Activated CD8-positive, alpha-beta memory T cell treated with anti-CD3 and anti-CD28 coated beads for 24 hours (primary cell): ENCODE measurements around the gene ATP2C2.
"Not testable (repeated sequence)": the region's sequence is repeated elsewhere in the genome, so short reads cannot be mapped to it uniquely, and the experiment has no call there.

Experiments
- DNase-seq: peaks from one replicate; pipeline ENCODE4 v3.0.0-alpha.2; 2020

The ATP2C2 gene

DNA sequence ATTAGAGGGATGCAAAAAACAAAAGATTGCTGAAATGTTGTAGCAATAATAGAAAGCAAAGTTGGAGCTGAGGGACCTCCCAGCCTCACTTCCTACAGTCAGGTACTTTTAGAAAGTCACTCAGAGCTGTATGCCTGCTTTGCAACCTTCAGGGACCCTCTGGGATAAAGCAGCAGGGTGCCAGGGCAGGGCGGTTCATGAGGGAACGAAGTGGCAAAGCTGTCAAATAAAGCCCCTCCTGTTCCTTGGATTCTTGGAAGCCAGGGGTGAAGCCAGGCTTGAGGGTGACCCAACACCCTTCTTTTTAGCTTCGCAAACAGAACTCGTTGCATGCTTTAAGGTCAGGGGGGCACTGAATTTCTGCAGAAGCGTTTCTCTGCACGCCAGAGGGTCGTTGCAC lies 767 bp downstream of the ATP2C2 start:
- no peak for DNase-seq

DNA sequence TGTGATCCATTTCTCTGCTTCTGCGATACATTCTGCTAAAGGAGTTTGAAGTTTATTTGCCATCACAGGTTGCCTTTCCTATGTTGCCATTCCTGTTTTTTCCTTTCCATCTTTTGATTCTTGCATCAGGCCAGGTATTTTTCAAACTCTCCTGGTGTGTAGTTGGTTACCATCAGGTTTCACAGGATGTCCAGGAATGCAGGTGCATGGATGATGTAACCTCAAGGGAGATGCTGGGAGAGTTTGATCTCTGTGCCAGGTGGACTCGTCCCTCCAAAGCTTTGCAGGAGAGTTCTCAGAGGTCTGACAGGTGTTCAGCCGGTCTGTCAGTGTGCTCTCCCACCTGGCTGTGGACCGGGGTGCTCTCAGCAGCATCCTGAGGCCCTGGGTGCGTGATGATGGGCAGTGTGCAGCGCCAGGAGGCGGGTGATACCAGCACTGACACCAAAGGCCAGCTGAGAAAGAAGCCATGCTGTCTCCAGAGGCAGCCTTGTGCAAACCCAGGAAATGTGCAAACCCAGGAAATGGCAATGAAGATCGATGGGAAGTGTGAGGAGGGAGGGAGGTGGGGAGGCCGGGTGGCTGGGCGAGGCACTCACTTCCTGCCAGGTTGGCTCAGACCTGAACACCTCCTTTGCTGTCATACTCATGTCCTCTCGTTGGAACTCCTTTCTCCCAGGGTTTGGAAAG lies 1.7 kb downstream of the ATP2C2 start:
- no peak for DNase-seq

DNA sequence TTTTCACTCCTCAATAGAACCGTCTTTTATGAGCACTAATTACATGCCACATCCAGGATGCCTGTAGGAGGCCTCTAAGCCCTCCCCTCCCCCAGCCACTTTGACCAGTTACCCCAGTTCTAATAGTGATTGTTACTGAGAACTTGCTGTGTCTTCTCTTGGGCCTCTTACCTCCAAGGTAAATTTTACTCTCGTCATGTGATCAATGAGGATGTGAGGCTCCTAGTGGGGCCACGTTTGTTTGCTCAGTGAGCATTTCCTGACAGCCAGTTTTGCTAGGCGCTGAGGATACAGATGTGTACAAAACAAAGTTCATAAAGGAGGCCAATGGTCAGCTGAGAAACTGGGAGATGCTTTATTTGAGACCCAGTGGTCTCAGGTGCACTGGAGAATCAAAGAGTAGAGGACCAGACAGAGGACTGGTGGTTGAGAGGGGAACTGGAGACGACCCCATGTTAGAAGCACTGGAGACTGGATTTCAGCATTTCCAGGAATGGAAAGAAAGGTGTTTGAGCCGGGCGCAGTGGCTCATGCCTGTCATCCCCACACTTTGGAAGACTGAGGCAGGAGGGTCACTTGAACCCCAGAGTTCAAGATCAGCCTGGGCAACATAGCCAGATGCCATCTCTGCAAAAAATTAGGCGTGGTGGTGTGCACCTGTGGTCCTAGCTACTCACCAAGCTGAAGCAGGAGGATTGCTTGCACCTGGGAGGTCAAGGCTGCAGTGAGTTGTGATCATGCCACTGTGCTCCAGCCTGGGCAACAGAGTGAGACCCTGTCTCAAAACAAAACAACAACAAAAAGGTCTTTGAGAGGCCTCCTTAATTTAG lies 2.6 kb downstream of the ATP2C2 start:
- DNase-seq = no peak

DNA sequence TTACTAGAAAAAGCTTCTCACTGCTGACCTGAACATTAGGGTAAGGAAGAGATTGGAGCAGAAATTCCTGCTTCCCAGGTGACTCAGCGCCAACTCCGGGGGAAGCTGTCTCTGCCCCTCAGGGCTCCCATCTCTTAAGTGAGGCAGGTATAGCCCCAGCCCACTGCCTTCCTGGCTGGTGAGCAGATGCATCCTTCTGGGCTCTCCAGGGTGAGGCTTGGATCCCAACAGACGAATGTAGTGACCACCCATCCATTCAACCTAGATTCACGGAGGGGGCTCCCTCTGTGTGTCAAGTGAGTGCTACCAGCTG lies 3.2 kb downstream of the ATP2C2 start:
- no peak for DNase-seq

DNA sequence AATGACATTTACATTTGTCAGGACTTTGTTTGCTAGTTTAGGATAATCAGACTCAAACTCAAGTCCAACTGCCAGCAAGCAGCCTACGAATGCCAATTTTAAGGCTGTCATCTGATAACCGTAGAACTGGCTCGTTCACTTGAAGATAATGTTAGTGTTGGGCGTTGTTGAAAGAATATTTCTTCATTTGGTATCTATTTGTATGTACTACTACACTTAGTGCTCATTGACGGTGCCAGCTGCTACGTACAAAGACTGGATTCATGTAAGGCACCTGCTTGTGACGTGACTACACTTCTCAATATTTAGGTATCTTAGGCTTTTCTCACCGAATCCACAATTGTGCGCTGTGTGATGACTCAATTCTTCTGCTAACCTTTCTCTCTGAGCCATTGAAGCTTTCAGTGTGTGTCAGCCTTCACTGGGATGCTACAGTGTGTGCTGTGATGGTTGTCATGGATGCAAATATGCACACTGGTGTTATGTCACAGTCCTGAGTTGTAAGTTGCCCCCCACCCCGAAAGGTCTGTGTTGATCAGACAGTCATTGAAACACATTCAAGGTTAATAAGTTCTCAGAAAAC lies 5.7 kb downstream of the ATP2C2 start:
- no peak for DNase-seq

DNA sequence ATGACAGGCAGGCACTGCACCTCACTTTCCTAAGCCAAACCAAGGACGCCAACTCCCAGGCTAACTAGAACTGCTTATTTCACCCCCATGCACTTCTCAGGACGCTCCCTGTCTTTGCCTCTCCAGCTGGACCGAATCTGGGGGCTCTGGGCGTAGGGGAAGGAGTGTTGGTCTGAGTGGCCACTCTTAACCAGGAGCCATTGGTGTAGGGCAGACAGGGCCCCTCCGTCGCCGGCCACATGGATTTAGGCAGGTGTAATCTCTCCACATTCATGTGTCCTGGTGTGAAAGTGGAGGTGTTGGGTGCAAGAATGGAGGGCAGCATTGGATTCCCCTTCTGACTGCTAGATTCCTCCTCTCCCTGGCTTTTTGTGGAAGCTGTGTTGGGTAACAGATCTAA lies 9.8 kb downstream of the ATP2C2 start:
- DNase-seq = no peak

DNA sequence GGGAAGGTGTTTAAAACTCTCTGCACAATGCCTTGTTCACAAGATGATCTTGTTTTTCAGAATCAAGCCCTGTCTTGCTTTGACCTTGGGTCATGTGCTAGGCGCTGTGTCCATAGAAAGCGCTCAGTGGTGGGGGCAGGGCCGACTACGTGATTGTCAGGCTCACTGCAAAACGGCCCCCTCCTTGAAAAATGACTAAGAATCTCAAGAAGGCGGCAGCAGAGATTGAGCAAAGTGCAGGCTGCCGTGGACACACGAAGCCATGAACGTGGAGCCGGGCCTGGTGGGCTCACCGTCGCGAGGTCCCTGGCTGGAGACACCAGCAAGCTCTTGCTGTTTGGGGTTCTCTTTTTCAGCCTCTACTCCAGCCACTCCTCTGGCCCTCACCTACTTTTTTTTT lies 10.2 kb downstream of the ATP2C2 start:
- DNase-seq = no peak

DNA sequence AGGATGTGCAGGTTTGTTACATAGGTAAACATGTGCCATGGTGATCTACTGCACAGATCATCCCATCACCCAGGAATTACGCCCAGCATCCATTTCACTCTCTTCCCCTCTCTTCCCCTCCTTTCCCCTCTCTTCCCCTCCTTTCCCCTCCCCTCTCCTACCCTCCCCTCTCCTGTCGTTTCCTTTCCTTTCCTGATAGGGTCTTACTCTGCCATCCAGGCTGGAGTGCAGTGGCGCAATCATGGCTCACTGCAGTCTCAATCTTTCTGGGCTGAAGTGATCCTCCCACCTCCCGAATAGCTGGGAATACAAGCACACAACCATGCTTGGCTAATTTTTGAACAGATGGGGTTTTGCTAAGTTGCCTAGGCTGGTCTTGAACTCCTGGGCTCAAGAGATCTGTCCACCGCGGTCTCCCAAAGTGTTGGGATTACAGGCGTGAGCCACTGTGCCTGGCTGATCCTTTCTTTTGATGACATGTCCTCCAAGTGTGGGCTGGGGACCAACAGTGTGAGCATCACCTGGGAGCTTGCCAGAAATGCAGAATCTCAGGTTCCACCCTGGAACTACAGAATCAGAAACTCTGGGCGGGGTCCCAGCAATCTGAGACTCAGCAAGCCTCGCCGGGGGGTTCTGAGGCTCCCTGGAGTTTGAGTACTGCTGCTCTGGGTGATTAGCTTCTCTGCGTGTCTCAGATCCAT lies 10.8 kb downstream of the ATP2C2 start:
- DNase-seq = no peak

DNA sequence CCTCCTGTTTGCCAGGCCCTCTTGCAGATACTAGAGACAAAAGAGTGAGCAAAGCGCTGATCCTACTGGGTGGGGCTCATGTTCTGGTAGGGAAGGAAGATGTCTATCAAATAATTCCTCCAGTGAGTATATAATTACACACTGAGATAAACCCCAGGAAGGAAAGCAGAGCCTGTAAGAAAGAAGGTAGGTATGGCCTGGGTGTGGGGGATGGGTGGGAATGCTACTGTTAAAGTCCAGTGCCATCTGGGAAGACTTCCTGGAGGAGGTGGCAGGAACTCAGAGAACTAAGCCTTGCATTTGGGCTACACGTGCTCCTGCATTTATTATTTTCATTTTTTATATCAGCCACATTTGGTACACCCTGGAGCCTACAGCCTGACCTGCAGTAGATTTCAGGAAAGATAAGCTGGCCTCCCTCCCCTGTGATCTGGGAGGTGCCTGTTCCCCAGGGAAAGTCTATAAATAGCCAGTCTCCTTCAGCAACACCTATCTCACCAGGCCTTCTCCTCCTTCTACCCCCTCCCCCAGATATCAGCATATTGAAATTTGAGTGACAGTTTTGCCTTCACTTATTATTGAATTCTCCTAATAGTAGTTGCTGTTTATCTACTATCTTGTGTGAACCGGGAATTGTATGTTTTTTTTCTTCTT lies 11.5 kb downstream of the ATP2C2 start:
- DNase-seq = no peak

DNA sequence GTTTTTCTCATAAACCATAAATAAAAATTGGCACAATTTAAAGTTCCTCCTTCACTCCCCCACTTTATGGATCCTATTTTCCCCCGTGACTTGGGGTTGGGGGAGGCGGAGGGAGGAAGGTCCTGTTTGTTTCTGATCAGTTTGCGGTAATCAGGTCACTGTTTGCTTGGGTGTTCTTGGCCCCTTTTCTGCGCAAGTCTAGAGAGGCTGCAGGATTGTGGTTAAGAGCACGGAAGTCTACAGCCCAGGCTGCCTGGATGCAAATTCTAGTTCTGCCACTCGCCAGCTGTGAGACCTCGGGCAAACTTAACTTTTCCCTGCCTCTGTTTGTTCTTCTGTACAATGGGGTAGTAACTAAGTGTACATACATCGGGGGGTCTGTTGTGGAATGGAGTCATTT lies 12.1 kb downstream of the ATP2C2 start:
- no peak for DNase-seq

DNA sequence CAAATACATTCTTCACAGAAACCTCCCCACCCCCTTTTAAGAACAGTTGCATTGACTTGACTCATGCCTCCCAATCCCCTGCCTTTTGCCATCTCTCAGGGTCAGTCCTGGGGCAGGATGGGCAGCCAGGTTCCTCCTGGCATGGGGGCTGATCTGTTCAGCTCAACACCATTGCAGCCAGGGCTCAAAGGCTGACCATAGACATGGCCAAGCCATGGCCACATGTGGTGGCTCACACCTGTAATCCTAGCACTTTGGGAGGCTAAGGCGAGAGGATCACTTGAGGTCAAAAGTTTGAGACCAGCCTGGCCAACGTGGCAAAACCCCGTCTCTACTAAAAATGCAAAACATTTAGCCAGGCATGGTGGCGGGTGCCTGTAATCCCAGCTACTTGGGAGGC lies 14.1 kb downstream of the ATP2C2 start:
- no peak for DNase-seq

DNA sequence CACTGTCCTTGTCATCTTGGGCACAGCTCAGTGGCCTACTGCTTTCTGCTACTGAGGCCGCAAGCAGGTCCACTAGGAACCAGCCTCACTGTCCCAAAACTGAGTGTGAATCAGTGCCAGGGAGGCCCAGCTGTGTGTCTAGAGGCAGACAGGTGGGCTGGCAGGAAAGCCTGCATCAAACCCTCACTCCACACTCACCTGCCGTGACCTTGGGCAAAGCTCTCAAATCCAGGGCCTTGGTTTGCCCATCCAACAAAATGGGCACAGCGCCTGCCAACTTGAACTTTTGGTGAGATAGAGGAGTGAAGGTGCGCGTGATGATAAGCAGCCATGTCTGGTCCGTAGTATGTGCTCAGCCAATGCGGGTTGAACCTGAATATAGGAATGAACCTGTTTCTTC lies 14.8 kb downstream of the ATP2C2 start:
- DNase-seq = no peak

DNA sequence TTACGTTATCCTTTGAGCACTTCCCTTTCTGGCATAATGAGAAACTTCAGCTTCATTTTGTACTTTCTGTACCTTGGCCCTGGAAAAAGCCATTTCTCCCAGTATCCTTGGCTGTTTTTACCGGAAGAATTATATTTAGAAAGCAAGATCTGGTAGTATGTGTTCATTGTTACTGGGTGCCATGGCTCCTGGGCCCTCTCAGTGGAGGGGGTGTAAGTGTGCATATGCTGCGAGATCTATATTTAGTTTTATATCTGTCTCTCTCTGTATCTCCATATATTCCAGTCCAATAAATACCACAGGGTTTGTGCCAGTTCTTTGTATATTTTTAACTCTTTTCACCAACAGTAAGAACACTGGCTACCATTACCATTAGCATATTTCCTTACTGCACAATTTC lies 17.7 kb downstream of the ATP2C2 start:
- no peak for DNase-seq

DNA sequence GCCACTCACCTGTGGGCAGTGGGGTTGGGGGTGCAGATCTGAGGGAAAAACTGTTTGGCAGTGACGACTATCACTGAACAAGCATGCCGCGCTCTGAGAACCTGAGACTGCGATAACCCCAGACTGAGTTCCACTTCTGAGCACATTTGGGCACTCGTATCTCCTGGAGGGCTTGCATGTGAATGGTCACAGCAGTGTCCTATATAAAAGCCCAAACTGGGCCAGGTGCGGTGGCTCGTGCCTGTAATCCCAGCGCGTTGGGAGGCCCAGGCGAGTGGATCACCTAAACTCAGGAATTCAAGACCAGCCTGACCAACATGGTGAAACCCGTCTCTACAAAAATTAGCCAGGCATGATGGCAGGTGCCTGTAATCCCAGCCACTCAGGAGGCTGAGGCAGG lies 18.7 kb downstream of the ATP2C2 start:
- no peak for DNase-seq

DNA sequence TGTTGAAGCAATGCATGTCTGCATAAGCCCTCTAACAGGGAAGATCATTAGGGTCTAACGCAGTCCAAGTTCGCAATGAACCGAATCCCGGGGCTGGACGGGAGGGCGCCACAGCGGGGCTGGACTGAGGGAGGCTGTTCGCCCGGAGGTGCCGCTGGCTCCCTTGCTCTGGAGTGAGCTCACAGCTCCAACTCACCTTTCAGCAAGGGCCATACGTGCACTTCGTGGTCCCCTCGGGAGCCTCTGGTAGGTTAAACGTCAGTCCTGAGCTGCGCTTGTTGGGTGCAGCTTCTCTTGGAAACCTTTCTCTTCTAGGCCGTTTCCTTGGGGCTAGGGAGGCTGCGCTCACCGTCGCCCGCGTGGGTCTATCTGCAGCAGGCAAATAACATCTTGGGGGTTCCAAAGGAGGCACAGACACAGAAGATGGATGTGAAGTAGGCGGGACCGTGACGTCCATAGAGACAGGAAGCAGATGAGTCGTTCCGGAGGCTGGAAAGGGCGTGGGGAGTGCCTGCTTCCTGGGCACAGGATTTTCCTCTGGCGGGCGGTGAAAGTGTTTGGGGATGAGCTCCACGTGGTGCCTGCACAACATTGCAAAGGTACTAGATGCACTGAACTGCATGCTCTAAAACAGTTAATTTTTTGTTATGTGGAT lies 21.9 kb downstream of the ATP2C2 start:
- DNase-seq = no peak

DNA sequence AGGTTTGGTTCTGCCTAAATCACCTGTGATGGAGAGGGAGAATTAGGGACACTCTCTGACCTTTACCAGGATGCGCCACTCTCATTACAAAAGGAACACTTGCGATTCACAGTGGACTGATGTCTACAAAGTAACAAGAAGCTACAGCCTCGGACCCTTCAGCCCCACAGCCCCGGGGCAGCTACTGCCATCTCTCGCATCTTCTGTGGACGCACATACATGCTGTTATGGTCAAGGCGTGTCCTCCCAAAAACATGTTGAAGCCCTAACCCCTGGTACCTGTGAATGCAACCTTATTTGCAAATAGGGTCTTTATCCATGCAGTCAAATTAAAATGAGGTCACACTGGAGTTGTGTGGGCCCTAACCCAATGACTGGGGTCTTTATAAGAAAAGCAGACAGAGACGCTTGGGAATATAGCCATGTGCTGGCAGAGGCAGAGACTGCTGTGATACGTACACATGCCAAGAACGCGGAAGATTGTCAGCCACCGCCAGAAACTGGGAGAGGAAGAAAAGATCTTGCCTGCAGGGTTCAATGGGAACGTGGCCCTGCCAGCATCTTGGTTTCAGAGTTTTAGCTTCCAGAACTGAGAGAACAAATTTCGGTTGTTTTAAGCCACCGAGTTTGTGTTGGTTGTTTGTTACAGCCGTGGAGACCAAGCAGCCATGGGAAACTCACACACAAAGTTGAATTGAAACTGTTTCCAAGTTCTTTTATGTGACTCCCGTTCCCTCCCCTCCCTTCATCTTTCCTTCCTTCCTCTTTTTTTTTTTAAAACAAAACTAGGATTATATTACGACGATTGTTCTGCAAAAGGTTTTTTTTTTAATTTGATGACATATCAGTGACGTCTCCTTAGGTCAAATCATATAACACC lies 23.1 kb downstream of the ATP2C2 start:
- DNase-seq = no peak

DNA sequence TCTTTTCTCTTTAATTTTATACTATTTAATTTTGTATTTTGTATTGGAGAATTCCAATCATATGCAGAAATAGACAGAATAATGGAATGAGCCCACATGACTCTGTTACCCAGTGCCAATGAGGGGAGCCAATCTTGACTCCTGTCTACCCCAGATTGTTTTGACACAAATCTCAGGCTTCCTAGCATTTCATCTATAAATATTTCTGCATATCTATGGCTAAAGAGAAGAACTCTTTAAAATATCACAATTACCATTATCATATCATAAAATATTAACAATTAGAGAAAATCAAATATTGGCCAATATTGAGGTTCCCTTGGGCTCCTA lies 23.7 kb downstream of the ATP2C2 start:
- no peak for DNase-seq

DNA sequence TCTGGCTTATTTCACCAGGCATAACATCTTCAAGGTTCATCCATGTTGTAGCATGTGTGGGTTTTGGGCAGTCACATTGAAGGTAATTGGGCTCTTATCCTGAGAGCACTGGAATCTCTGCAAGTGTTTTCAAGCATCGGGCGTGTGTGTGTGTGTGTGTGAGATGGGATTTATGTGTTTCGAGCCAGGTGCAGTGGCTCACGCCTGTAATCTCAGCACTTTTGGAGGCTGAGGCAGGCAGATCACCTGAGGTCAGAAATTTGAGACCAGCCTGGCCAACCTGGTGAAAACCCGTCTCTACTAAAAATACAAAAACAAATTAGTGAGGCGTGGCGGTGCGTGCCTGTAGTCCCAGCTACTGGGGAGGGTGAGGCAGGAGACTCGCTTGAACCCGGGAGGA lies 27.7 kb downstream of the ATP2C2 start:
- DNase-seq = not testable (repeated sequence)

DNA sequence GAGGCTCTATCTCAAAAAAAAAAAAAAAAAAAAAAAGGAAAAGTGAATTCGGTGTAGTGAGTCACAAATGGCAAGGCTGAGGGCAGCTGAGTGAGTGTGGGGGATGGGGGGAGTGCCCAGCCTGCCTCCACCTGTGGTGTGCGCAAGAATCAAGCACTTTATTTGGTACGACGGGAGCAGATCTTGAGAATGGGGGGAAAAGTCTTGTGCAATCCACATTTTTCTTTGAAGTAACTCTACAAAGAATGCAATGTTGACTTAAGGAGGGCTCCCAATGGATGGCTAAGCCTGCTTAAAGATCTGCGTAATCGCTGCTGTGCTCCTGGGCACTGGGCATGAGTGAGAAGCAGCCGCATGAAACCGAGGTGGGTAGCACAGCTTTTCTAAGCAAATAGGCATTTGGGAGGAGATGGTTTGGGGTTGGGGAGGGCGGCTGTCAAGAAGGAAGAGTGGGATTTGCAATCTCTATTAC lies 28.2 kb downstream of the ATP2C2 start:
- DNase-seq = no peak

DNA sequence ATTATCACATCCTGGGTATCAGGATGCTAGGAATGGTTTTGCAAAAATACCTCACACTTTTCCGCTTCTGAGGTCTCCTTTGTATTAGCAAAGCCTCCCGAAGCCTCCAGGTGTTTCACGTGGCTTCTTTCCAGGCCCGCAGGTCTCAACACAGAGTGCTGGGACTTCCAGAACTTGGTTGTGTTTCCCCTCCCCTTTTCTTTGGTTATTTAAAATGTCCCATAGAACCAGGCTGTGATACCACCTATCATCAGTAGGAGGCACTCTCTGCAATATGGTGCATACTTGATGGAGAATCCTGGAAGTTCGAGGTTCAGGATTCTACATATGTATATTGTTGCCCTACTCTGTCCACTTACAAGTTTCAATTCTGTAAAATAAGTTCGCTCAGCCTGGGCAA lies 28.8 kb downstream of the ATP2C2 start:
- no peak for DNase-seq

DNA sequence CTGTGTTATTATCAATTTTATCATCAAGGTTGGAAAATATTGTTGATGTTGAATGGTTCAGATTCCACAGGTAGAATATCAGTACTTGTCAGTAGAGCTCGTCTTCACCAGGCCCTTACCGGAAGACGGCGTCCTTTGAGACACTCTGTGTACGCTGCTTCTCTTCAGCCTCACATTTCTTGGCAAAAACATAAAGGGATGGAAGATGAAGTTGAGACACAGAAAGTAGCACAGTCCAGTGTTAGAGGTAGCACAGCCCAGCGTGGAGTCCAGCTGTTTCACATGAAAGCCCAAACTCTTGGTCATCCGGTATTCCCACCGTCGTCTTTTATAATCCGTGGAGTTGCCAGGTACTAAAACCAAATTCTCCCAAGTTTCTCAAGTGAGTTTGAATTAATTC lies 30.4 kb downstream of the ATP2C2 start:
- DNase-seq = no peak

DNA sequence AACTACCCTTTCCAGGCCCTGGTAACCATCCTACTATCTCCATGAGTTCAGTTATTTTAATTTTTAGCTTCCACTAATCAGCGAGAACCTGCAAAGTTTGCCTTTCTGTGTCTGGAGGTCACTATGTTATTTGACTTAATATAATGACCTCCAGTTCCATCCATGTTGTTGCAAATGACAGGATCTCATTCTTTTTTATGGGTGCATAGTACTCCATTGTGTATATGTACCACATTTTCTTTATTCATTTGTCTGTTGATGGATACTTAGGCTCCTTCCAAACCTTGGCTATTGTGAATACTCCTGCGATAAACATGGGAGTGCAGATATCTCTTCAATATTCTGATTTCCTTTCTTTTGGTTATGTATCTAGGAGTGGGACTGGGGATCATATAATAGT lies 31.6 kb downstream of the ATP2C2 start:
- DNase-seq = not testable (repeated sequence)
